ENCODE results near the gene CBX4. TPM values are rescaled to one million over a fixed set of nuclear protein-coding genes. Genes with fewer than 3 reads are reported as not detected.

CBX4 gene
- total RNA-seq, 2 experiments from 2014 or later, result 18.2 to 18.6 TPM

DNA sequence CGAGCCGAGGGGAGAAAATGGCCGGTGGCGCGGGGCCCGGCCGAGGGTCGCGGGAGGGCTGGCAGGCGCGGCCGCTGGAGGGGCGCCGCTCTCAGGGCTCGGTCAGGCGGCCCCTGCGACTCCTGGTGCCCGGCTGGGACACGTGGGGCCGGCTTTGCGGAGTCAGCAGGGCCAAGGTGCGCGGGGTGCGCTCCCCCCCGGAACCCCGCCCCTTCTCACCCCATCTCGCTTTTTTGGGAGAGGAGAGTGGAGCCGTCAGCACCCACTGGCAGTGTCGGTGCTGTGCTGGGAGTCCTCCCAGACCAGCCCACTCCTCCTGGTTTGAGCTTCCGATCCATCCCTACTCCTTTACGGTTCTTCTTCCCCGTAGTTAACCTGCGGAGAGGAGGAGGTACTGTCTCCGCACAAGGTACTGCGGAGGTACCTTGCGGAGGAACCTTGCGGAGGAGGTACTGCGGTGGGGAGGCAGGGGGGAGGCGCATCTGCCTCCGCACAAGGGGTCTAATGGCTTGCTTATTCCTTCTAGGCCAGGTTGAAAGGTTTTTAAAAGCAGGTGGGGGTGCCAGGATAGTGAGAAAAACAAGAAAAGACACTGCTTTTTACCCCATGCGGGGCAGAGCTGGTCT, 23.3 kb downstream of the CBX4 start:
- Mint-ChIP-seq H3K36me3 (no peaks in the 10 kb centered on the region), H3K4me1 (peaks cover 12% of the 10 kb centered on the region), H3K27ac (no peak overlapping the region), H3K9me3 (no peaks in the 10 kb centered on the region), H3K4me3 (no peak overlapping the region), H3K27me3 (peaks cover 66% of the 10 kb centered on the region)
- no peak for DNase-seq

- no peak for DNase-seq
- no peak overlapping the region for H3K4me3 Mint-ChIP-seq
- H3K27me3 Mint-ChIP-seq, result peaks cover 70% of the 10 kb centered on the region
- peaks cover 17% of the 10 kb centered on the region for H3K4me1 Mint-ChIP-seq
- no peaks in the 10 kb centered on the region for H3K9me3 Mint-ChIP-seq
- H3K36me3 Mint-ChIP-seq, result no peaks in the 10 kb centered on the region
- no peak overlapping the region for H3K27ac Mint-ChIP-seq
Observed at GRCh38 chr17:79814974-79815835, 24.0 kb downstream of the CBX4 start.

GRCh38 chr17:79814127-79814973, 24.9 kb downstream of the CBX4 start:
- Mint-ChIP-seq H3K27me3 (peaks cover 70% of the 10 kb centered on the region), H3K4me3 (peak overlapping the region; percentile 39), H3K27ac (peak overlapping the region; percentile 52), H3K9me3 (no peaks in the 10 kb centered on the region), H3K36me3 (no peaks in the 10 kb centered on the region), H3K4me1 (peaks cover 19% of the 10 kb centered on the region)
- no peak for DNase-seq

- H3K36me3 Mint-ChIP-seq, result no peaks in the 10 kb centered on the region
Observed at GRCh38 chr17:79813297-79814126, 25.7 kb downstream of the CBX4 start.

GRCh38 chr17:79812353-79813258, 26.6 kb downstream of the CBX4 start:
- Mint-ChIP-seq H3K27ac (no peak overlapping the region), H3K27me3 (peaks cover 73% of the 10 kb centered on the region), H3K4me1 (peaks cover 22% of the 10 kb centered on the region), H3K9me3 (no peaks in the 10 kb centered on the region), H3K36me3 (no peaks in the 10 kb centered on the region), H3K4me3 (peak overlapping the region; percentile 32)
- DNase-seq, result no peak

More at GRCh38 chr17:79813297-79814126, 25.7 kb downstream of the CBX4 start:
- peaks cover 72% of the 10 kb centered on the region for H3K27me3 Mint-ChIP-seq
- DNase-seq, result no peak
- H3K9me3 Mint-ChIP-seq, result no peaks in the 10 kb centered on the region
- H3K27ac Mint-ChIP-seq, result no peak overlapping the region
- H3K4me1 Mint-ChIP-seq, result peaks cover 22% of the 10 kb centered on the region
- peak overlapping the region; percentile 47 for H3K4me3 Mint-ChIP-seq

DNA sequence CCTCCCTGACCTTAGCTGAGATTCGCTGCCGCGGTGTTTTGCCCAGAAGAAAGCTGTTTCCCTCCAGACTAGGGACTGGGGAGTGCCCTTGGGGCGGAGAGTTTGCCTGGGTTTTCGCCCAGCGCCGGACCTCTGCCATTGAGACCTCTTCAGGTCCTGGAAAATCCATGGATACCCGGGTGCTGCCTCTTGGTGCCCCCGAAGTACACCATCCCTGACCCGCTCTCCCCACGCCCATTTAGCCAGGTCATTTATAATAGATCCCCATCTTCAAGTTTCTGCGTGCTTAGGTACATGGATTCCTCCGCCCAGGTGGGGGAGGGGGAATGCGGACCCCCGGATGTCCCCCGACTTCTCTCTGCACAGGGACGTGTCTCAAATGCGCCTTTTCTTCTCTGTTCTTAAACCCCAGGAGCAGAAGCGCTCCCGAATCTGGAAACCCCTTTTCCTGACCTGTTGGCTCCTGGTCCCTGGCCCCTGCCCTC, 27.3 kb downstream of the CBX4 start:
- H3K4me1 Mint-ChIP-seq, result peaks cover 26% of the 10 kb centered on the region
- no peaks in the 10 kb centered on the region for H3K9me3 Mint-ChIP-seq
- H3K27me3 Mint-ChIP-seq, result peaks cover 73% of the 10 kb centered on the region
- no peaks in the 10 kb centered on the region for H3K36me3 Mint-ChIP-seq
- peak overlapping the region; percentile 18 for H3K4me3 Mint-ChIP-seq
- DNase-seq, result no peak
- no peak overlapping the region for H3K27ac Mint-ChIP-seq

DNA sequence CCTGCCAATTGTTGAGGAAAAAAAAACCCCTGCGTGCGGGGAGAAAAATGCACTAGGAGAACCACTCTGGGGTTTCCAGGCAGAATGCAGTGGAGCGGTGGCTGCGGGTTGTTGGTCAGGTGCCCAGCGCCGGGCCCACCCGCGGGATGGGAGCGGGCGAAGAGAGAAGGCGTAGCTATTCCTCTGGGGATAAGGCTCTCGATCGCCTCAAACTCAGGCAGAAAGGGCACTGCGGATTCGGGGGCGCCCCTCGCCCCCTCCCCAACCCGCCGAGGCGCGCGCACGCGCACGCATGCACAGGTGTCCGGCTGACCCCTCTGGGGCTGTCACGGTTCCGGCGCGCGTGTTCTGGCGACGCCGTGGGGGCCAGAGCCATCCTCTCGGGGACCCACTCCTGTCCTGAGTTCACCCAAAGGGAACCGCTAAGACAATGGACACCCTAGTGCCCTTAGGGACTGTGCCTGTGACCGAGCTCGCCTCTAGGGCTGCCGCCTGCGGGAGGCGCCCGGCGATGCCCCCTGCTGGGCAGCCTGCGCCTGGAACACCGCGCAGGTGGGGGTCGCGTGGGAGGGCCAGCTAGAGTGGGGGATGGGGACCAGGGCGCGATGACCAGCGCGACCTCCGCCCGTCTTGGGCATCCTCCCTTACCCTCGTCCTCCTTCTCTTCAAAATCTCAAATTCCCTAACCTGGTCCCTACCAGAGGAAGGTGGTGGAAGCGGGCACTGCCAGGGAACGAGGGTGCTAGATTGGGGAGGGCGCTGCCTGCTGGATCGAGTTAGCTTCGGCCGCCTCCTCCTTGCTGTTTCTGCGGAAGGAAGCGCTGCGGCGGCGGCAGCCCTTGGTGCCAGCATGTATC, 28.0 kb downstream of the CBX4 start:
- Mint-ChIP-seq H3K27me3 (peaks cover 73% of the 10 kb centered on the region), H3K4me3 (no peak overlapping the region), H3K27ac (no peak overlapping the region)

DNA sequence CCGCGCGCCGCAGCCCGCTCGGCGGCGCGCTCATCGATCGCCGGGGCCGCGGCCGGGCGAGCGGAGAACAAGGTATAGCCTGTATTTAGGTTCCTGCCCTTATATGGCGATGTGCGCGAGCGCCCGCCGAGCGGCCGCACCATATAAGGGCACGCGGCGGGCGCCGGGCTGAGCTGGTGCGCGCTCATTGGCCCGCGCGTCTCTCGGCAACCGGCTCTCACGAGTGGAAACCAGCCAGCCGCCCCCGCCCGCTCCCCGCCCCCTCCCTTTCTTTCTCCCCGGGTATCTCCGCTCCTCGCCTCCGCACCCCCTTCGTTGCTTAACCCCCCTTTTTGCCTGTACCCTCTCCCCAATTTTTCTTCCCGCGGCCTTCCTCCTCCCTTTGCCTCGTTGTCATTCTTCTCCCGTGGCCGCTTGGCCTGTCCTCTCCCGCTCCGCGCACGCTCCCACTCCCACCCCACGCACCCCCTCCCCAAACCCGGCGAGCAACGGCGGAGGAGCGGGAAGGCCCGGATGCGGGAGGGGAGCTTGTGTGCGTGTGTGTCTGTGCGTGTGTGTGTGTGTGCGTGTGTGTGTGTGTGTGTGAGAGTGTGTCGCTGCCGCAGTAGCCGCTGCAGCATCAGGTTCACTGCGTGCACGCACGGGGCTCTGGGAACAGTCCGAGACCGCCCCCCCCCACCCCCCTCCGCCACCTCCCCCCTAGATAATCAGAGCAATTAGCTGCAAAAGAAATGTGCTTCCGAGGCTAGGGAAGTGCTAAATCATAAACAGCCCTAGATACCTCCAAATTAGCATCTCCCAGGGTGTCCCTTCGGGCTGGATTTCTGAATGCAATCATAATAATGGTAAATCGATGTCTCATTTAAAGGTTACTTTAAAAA, 28.9 kb downstream of the CBX4 start:
- H3K27ac Mint-ChIP-seq, result no peak overlapping the region
- DNase-seq, result peak; percentile 85
- H3K36me3 Mint-ChIP-seq, result no peaks in the 10 kb centered on the region
- H3K27me3 Mint-ChIP-seq, result peaks cover 77% of the 10 kb centered on the region
- no peaks in the 10 kb centered on the region for H3K9me3 Mint-ChIP-seq
- H3K4me1 Mint-ChIP-seq, result peaks cover 34% of the 10 kb centered on the region
- H3K4me3 Mint-ChIP-seq, result no peak overlapping the region

More for the DNA sequence above, 28.0 kb downstream of the CBX4 start:
- Mint-ChIP-seq H3K36me3 (no peaks in the 10 kb centered on the region), H3K4me1 (peaks cover 28% of the 10 kb centered on the region), H3K9me3 (no peaks in the 10 kb centered on the region)
- DNase-seq, result no peak

DNA sequence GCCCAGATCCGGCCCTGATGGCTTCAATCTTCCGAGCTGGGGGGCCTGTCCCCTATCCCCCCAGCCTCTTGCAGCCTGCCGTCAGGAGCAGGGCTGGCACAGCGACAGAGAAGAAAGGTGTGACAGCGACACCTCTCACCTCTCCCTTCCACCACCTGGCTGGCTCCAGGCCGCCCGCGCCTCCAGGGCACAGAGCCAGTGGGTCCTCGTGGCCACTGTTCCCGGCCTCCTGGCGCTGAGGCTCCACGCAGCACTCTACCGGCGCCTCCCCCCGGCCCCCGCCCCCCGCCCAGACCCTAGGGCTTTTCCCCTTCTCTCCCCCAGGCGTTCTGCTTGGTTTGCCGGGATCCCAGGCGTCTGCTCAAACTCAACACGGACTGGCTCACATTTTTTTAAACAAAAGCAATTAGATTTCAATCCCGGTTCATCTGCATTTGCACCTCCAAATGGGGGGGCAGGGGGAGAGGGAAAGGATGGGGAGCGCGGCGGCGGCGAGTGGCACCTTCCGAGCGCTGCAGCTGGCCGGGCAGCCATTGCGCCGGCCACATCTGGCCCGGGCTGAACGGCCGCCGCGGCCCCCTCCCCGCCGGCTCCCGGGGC, 29.6 kb downstream of the CBX4 start:
- Mint-ChIP-seq H3K4me3 (no peak overlapping the region), H3K27ac (no peak overlapping the region)

GRCh38 chr17:79808763-79809529, 30.3 kb downstream of the CBX4 start:
- H3K36me3 Mint-ChIP-seq, result no peaks in the 10 kb centered on the region
- DNase-seq, result no peak
- no peaks in the 10 kb centered on the region for H3K9me3 Mint-ChIP-seq
- H3K4me1 Mint-ChIP-seq, result peaks cover 40% of the 10 kb centered on the region
- no peak overlapping the region for H3K27ac Mint-ChIP-seq
- H3K4me3 Mint-ChIP-seq, result no peak overlapping the region
- peaks cover 81% of the 10 kb centered on the region for H3K27me3 Mint-ChIP-seq

More for the DNA sequence above, 29.6 kb downstream of the CBX4 start:
- Mint-ChIP-seq H3K9me3 (no peaks in the 10 kb centered on the region), H3K4me1 (peaks cover 42% of the 10 kb centered on the region), H3K36me3 (no peaks in the 10 kb centered on the region), H3K27me3 (peaks cover 84% of the 10 kb centered on the region)
- no peak for DNase-seq

Measured in activated naive CD8-positive, alpha-beta T cell treated with anti-CD3 and anti-CD28 coated beads for 36 hours (primary cell).